AG04449 (cell line): Measurements from ENCODE around the gene NECTIN2.

Experiments
- CTCF ChIA-PET: fragments of 350-600 bp; formaldehyde crosslinking; extraction: SDS; loops from one replicate; lab custom pipeline; 2021; ENCODE audit warnings: antibody characterized with exemption; lab: Yijun Ruan, JAX
- POLR2A ChIA-PET: fragments of 400-600, 350-600 bp; formaldehyde crosslinking; extraction: SDS; loops from one replicate; lab custom pipeline; 2020; ENCODE audit warnings: antibody characterized with exemption, inconsistent platforms; lab: Yijun Ruan, JAX
- DNase-seq: peaks from one replicate; pipeline ENCODE4 v3.0.0-alpha.2; 2010; ENCODE audit warnings: low read depth, low spot score
- H3K4me3 ChIP-seq: 2 replicates; pipeline ENCODE4 v1.5.1; 2011; ENCODE audit warnings: low read depth, mild to moderate bottlenecking, control low read depth, low read length
- TF ChIP-seq, protein P1 (sequence below): IDR thresholded peaks from one replicate; pipeline ENCODE4 v1.5.1; 2011; ENCODE audit warnings: mild to moderate bottlenecking, moderate library complexity, low read length, control low read depth, inconsistent platforms; ENCODE audit not compliant: insufficient read depth; ENCODE audit errors: missing control alignments

Gene NECTIN2

DNA sequence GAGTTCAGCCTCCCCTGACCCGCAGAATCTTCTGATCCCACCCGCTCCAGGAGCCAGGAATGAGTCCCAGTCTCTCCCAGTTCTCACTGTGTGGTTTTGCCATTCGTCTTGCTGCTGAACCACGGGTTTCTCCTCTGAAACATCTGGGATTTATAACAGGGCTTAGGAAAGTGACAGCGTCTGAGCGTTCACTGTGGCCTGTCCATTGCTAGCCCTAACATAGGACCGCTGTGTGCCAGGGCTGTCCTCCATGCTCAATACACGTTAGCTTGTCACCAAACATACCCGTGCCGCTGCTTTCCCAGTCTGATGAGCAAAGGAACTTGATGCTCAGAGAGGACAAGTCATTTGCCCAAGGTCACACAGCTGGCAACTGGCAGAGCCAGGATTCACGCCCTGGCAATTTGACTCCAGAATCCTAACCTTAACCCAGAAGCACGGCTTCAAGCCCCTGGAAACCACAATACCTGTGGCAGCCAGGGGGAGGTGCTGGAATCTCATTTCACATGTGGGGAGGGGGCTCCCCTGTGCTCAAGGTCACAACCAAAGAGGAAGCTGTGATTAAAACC is 58.4 kb downstream of the NECTIN2 start:
- no peak for DNase-seq
- ChIA-PET CTCF (interaction anchor here (0.6 to 10.3 kb wide), 24 partner anchors 8 to 434 kb away, joined by 3 to 208 read pairs (median 4); partner anchors contain the start of genes APOC1, CLASRP, CLPTM1 and TOMM40), POLR2A (interaction anchor here (0.8 kb wide), 1 partner anchor 50 kb away, joined by 3 read pairs; the partner anchor contains the start of gene CLPTM1)
- TF ChIP-seq, protein P1, sequence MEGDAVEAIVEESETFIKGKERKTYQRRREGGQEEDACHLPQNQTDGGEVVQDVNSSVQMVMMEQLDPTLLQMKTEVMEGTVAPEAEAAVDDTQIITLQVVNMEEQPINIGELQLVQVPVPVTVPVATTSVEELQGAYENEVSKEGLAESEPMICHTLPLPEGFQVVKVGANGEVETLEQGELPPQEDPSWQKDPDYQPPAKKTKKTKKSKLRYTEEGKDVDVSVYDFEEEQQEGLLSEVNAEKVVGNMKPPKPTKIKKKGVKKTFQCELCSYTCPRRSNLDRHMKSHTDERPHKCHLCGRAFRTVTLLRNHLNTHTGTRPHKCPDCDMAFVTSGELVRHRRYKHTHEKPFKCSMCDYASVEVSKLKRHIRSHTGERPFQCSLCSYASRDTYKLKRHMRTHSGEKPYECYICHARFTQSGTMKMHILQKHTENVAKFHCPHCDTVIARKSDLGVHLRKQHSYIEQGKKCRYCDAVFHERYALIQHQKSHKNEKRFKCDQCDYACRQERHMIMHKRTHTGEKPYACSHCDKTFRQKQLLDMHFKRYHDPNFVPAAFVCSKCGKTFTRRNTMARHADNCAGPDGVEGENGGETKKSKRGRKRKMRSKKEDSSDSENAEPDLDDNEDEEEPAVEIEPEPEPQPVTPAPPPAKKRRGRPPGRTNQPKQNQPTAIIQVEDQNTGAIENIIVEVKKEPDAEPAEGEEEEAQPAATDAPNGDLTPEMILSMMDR = no peak
- H3K4me3 ChIP-seq = no peak overlapping the region

DNA sequence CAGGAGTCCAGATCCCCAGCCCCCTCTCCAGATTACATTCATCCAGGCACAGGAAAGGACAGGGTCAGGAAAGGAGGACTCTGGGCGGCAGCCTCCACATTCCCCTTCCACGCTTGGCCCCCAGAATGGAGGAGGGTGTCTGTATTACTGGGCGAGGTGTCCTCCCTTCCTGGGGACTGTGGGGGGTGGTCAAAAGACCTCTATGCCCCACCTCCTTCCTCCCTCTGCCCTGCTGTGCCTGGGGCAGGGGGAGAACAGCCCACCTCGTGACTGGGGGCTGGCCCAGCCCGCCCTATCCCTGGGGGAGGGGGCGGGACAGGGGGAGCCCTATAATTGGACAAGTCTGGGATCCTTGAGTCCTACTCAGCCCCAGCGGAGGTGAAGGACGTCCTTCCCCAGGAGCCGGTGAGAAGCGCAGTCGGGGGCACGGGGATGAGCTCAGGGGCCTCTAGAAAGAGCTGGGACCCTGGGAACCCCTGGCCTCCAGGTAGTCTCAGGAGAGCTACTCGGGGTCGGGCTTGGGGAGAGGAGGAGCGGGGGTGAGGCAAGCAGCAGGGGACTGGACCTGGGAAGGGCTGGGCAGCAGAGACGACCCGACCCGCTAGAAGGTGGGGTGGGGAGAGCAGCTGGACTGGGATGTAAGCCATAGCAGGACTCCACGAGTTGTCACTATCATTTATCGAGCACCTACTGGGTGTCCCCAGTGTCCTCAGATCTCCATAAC is 59.5 kb downstream of the NECTIN2 start, which contains the start of gene APOE:
Gene APOE, plus strand, starts transcription at position 360 of the 724 bp plus-strand sequence. CDS start 829 bp downstream, outside the sequence.
- TF ChIP-seq, protein P1 = no peak
- peak within 1 kb of the TSS; percentile 20 for H3K4me3 ChIP-seq
- CTCF ChIA-PET = interaction anchor here (0.5 to 10.3 kb wide), 17 partner anchors 8 to 432 kb away, joined by 3 to 208 read pairs (median 4); partner anchors contain the start of genes APOC2 and CLPTM1
- POLR2A ChIA-PET = interaction anchor here (0.8 to 1.2 kb wide), 3 partner anchors 16 to 49 kb away, joined by 3 to 4 read pairs (median 3); partner anchors contain the start of gene CLPTM1
- DNase-seq = no peak

DNA sequence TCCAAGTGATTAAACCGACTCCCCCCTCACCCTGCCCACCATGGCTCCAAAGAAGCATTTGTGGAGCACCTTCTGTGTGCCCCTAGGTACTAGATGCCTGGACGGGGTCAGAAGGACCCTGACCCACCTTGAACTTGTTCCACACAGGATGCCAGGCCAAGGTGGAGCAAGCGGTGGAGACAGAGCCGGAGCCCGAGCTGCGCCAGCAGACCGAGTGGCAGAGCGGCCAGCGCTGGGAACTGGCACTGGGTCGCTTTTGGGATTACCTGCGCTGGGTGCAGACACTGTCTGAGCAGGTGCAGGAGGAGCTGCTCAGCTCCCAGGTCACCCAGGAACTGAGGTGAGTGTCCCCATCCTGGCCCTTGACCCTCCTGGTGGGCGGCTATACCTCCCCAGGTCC is 61.5 kb downstream of the NECTIN2 start:
- TF ChIP-seq, protein P1 = no peak
- POLR2A ChIA-PET = no interaction called here
- no peak overlapping the region for H3K4me3 ChIP-seq
- DNase-seq = no peak
- CTCF ChIA-PET = interaction anchor here (1.1 to 10.3 kb wide), 2 partner anchors 47 to 137 kb away, joined by 3 to 208 read pairs; partner anchors contain the start of gene CLPTM1

DNA sequence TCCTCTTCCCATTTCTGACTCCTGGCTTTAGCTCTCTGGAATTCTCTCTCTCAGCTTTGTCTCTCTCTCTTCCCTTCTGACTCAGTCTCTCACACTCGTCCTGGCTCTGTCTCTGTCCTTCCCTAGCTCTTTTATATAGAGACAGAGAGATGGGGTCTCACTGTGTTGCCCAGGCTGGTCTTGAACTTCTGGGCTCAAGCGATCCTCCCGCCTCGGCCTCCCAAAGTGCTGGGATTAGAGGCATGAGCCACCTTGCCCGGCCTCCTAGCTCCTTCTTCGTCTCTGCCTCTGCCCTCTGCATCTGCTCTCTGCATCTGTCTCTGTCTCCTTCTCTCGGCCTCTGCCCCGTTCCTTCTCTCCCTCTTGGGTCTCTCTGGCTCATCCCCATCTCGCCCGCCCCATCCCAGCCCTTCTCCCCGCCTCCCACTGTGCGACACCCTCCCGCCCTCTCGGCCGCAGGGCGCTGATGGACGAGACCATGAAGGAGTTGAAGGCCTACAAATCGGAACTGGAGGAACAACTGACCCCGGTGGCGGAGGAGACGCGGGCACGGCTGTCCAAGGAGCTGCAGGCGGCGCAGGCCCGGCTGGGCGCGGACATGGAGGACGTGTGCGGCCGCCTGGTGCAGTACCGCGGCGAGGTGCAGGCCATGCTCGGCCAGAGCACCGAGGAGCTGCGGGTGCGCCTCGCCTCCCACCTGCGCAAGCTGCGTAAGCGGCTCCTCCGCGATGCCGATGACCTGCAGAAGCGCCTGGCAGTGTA is 62.2 kb downstream of the NECTIN2 start:
- no peak overlapping the region for H3K4me3 ChIP-seq
- TF ChIP-seq, protein P1 = no peak
- ChIA-PET POLR2A (no interaction called here), CTCF (interaction anchor here (1.1 to 10.3 kb wide), 2 partner anchors 47 to 137 kb away, joined by 3 to 208 read pairs; partner anchors contain the start of gene CLPTM1)
- DNase-seq = no peak

DNA sequence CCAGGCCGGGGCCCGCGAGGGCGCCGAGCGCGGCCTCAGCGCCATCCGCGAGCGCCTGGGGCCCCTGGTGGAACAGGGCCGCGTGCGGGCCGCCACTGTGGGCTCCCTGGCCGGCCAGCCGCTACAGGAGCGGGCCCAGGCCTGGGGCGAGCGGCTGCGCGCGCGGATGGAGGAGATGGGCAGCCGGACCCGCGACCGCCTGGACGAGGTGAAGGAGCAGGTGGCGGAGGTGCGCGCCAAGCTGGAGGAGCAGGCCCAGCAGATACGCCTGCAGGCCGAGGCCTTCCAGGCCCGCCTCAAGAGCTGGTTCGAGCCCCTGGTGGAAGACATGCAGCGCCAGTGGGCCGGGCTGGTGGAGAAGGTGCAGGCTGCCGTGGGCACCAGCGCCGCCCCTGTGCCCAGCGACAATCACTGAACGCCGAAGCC is 62.8 kb downstream of the NECTIN2 start:
- TF ChIP-seq, protein P1 = no peak
- POLR2A ChIA-PET = no interaction called here
- CTCF ChIA-PET = interaction anchor here (10.3 kb wide), 1 partner anchor 46 kb away, joined by 208 read pairs; the partner anchor contains the start of gene CLPTM1
- H3K4me3 ChIP-seq = no peak overlapping the region
- DNase-seq = no peak
